Testis (tissue), 3 donors: ENCODE measurements around the gene UBA6. TPM values are rescaled to one million over a fixed set of nuclear protein-coding genes. Genes with fewer than 3 reads are reported as not detected.
"Not testable (repeated sequence)": the region's sequence is repeated elsewhere in the genome, so short reads cannot be mapped to it uniquely, and the experiment has no call there.

Source experiments
- DNase-seq: peaks from one replicate; pipeline ENCODE4 v3.0.0-alpha.2; 2019
- H3K27ac ChIP-seq, 2 donors: fragments of 200-600 bp; sonication (generic); one replicate each; pipeline ENCODE4 v1.5.1; 2019
- H3K27me3 ChIP-seq: fragments of 200-600 bp; sonication (generic); one replicate; pipeline ENCODE4 v1.5.1; 2019
- H3K36me3 ChIP-seq: fragments of 200-600 bp; sonication (generic); one replicate; pipeline ENCODE4 v1.5.1; 2017; ENCODE audit warnings: low read depth; ENCODE audit errors: missing control alignments
- H3K4me1 ChIP-seq: fragments of 200-600 bp; sonication (generic); one replicate; pipeline ENCODE4 v1.5.1; 2019
- H3K4me3 ChIP-seq, 2 donors: fragments of 200-600 bp; sonication (generic); one replicate each; pipeline ENCODE4 v1.5.1; 2017 to 2019
- H3K9me3 ChIP-seq: fragments of 200-600 bp; sonication (generic); one replicate; pipeline ENCODE4 v1.5.1; 2017
- CTCF ChIP-seq, 3 experiments: fragments of 450-650 bp in 2 of 3; fragments of 200-600 bp in 1 of 3; sonication (generic) in 1 of 3; IDR thresholded peaks; one replicate each; pipeline ENCODE4 v1.5.1; 2016 to 2019; ENCODE audit warnings: antibody characterized with exemption in 3 of 3, mild to moderate bottlenecking in 2 of 3, moderate library complexity in 1 of 3
- POLR2A ChIP-seq: fragments of 450-650 bp; IDR thresholded peaks from one replicate; pipeline ENCODE4 v1.6.1; 2017; ENCODE audit warnings: antibody characterized with exemption, mild to moderate bottlenecking, moderate library complexity
- WGBS, 2 donors: methylation state at CpG; one replicate each; pipeline ENCODE4 v1.1.5; 2018; 5-methylcytosine and 5-hydroxymethylcytosine counted together
- intact Hi-C: fragments of 100-400 bp; cut with DNase I; formaldehyde crosslinking; loops from one replicate; pipeline ENCODE4 v1.15.1; 2023; ENCODE audit warnings: low total_unique reads
- polyA plus RNA-seq: library from polyadenylated mRNA; stranded (reverse); fragments of 350-450 nt; fragmentation: Illumina TruSeq; extraction: RNeasy Lipid Tissue Mini Kit (QIAGEN cat#74804); gene quantifications from one replicate; pipeline ENCODE4 v1.2.3, GENCODE V29; 2014; ENCODE audit warnings: low read depth, low replicate concordance; ENCODE audit not compliant: insufficient read depth
- total RNA-seq, 2 donors: library from RNA; depleted of rRNA; stranded (reverse); fragments of >200 nt; gene quantifications; one replicate each; pipeline ENCODE4 v1.2.3, GENCODE V29; 2016

UBA6 gene
- total and polyA plus RNA-seq, 3 donors from 2014 or later = 19.7 to 86.8 (median 76.2) TPM

- H3K4me1 ChIP-seq = no peaks in the 10 kb centered on the region
- no peaks in the 10 kb centered on the region for H3K36me3 ChIP-seq
- H3K4me3 ChIP-seq = no peak overlapping the region
- no peak for TF ChIP-seq POLR2A
- TF ChIP-seq CTCF (IDR thresholded peaks at IDR 0.05) = no peak
- no peaks in the 10 kb centered on the region for H3K9me3 ChIP-seq
- 64 to 69% methylated on average over 4 of the region's 4 CpGs for WGBS, 2 donors
- no peak overlapping the region for H3K27ac ChIP-seq
- no peaks in the 10 kb centered on the region for H3K27me3 ChIP-seq
- DNase-seq = no peak
- intact Hi-C loops = no loop called here
These were observed 43.8 kb upstream of the UBA6 start for GRCh38 chr4:67744561-67745283.

DNA sequence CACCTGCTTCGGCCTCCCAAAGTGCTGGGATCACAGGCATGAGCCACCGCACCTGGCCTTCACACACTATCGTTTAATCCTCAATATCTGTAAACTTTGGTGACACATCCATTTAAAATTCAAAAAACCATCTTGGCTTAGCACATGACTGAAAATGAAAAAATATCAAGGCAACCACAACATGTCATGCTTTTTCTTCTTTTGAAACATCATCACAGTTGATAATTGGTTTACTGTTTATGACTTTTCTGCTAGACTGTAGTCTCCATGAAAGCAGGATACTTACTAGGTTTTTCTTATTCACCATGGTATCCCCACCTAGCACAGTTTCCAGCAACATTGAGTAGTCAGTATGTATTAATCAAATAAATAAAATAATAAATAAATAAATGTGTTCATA is 42.2 kb upstream of the UBA6 start:
- no peak for TF ChIP-seq CTCF (IDR thresholded peaks at IDR 0.05)
- no peak for TF ChIP-seq POLR2A
- no peaks in the 10 kb centered on the region for H3K36me3 ChIP-seq
- H3K4me1 ChIP-seq = no peaks in the 10 kb centered on the region
- H3K4me3 ChIP-seq = no peak overlapping the region
- no peaks in the 10 kb centered on the region for H3K9me3 ChIP-seq
- H3K27me3 ChIP-seq = no peaks in the 10 kb centered on the region
- no peak for DNase-seq
- intact Hi-C loops = no loop called here
- no peak overlapping the region for H3K27ac ChIP-seq
- WGBS, 2 donors = 97% methylated on average over 3 of the region's 3 CpGs

DNA sequence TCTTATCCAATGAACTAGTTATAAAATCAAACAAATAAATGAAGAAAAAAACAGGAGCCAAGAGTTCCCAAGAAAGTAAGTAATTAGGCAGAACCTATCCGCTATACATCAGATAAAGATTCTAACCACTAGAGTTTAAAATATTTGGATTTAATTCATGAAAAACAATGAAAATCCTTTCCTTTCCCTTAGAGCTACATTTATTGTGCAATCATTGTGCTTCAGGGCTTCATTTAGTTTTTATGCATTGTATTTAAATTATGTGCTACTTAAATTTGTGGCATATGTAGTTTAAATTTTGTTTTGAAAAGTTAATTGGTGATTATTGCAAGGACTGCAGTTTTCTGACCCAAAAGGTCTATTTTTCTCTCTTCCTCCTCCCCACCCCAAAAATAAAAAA is 35.3 kb upstream of the UBA6 start:
- Histone ChIP-seq H3K4me1 (no peaks in the 10 kb centered on the region), H3K27ac (no peak overlapping the region), H3K4me3 (no peak overlapping the region), H3K27me3 (no peaks in the 10 kb centered on the region), H3K9me3 (no peaks in the 10 kb centered on the region), H3K36me3 (no peaks in the 10 kb centered on the region)
- TF ChIP-seq CTCF (IDR thresholded peaks at IDR 0.05) (no peak), POLR2A (no peak)
- 86 to 100% methylated on average over 1 of the region's 1 CpG for WGBS, 2 donors
- intact Hi-C loops = no loop called here
- no peak for DNase-seq

DNA sequence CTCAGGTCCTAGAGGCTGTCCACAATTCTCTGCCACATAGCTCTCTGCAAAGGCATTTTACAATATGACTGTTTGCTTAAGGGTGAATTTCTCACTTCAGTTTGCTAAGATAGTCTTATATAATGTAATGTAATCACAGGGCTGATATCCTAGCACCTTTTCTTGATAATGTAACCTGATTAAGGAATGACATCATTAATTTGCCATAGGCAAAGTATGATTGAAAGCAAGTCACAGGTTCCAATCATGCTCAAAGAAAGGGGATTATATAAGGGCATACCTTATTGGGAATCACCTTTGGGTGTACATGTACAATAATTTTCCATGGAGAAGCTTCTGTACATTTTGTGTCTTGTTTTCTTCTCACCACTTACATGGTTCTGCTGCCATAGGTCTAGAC is 34.4 kb upstream of the UBA6 start:
- Histone ChIP-seq H3K4me3 (no peak overlapping the region), H3K27ac (no peak overlapping the region), H3K36me3 (no peaks in the 10 kb centered on the region), H3K4me1 (no peaks in the 10 kb centered on the region), H3K9me3 (no peaks in the 10 kb centered on the region), H3K27me3 (no peaks in the 10 kb centered on the region)
- DNase-seq = no peak
- no peak for TF ChIP-seq POLR2A
- TF ChIP-seq CTCF (IDR thresholded peaks at IDR 0.05) = no peak
- intact Hi-C loops = no loop called here

DNA sequence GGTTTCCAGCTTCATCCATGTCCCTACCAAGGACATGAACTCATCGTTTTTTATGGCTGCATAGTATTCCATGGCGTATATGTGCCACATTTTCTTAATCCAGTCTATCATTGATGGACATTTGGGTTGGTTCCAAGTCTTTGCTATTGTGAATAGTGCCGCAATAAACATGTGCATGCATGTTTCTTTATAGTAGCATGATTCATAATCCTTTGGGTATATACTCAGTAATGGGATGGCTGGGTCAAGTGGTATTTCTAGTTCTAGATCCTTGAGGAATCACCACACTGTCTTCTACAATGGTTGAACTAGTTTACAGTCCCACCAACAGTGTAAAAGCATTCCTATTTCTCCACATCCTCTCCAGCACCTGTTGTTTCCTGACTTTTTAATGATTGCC is 29.6 kb upstream of the UBA6 start:
- H3K36me3 ChIP-seq, H3K27me3 ChIP-seq, DNase-seq, H3K9me3 ChIP-seq, intact Hi-C loops, H3K27ac ChIP-seq, H3K4me1 ChIP-seq, H3K4me3 ChIP-seq: not testable (repeated sequence)
- 95 to 100% methylated on average over 3 of the region's 3 CpGs for WGBS, 2 donors
